Stimulated activated CD4-positive, alpha-beta T cell treated with anti-CD3 and anti-CD28 coated beads, Interleukin-15, amount 100 ng/mL, for 48 hours (primary cell): Measurements from ENCODE around the gene FGD4.
A peak's percentile ranks its signal among the peaks of the same experiment; 100 is the strongest.

Source experiments
- DNase-seq, 2 donors: peaks; one replicate each; pipeline ENCODE4 v3.0.0-alpha.2; 2020; ENCODE audit warnings: low read depth in 2 of 2

The FGD4 gene

DNA sequence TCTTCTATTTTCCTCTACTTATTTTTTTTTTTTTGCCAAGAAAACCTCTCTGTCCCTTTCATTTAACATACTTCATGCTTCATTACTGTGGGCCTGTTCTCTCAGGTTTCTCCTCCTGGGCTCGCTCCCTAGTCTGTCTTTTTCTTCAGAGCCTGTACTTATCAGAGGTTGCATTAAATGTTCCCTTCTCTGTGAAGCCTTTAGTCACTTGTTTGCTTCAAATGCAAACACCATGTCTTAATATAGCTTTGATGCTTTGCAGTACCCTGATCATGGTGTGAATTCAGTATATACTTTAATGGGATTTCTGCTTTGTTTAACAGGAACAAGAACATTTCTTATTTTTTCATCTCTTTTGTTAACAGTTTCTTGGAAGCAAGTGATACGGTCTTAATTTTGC lies 207.1 kb downstream of the FGD4 start:
- DNase-seq = no peak

DNA sequence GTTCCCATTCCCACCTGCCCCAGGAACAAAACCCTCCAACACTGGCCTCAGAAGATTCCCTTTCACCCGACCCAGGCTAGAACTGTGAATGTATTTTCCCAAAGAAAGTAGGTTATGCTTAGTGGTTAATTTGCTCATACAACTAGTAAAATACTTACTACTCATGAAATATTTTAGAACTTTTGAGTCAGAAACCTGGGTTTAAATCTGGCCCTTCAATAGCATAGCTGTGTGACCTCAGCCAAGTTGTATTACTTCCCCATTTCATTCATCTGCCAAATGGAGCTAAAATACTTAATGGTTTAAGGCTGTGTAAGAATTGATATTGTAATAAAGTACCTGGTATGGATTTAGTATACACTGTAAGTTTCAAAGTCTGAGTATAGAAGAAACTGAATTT lies 210.6 kb downstream of the FGD4 start:
- DNase-seq = no peak

DNA sequence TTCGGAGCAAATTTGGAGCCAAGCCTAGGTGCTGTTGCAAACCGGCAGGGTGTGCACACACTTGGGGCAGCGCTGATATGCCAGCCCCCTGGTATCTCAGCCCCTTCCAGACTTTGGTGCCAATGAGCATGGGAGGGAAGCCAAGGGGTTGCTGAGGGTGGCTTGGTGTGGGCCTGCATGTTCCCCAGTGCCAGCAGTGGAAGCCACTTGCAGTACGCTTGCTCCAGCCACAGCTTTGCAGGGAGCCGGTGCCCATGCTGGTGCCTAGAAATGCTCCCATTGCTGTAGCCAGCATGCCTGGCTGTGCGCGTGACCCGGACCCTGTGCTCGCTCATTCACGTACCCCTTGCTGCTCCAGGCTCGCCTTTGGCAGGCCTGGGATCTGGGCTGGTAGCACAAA lies 212.6 kb downstream of the FGD4 start:
- no peak for DNase-seq

DNA sequence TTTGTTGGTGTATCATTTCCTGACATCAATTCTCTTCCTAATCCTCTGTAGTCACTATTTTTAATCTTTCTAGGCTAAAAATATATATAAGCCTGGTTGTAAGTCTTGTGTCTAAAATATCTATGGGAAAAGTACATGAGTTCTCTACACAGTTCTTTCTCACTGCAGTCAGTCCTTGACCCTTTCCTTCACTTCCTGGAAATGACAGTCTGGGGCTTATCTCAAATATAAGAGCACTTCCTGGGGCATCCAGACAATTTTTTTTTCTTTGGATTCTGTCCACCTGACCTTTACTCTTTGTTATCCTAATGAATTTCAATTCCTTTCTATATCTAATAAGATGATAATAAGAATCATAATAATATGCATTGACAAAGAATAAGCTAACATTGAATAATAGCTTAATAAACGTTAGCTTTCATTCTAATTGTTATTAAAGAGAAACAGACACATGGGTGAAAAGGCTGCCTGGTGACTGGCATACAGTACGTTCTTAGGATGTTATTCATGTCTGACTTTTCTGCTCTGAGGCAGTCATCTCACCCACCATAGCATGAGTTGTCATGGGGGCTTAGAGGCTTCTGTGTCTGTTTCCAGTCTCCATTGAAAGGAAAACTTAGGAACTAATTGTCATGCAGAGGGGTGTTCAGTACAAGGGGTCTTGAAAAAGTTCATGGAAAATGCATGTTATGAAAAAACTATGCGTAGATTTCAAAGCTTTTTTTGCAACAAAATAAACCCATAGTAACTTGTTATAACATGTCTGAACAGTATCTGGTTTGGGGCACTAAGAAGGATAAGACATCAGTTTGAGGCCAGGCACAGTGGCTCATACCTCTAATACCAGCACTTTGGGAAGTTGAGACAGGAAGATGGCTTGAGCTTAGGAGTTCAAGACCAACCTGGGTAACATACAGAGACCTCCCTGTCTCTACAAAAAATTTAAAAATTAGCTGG lies 213.6 kb downstream of the FGD4 start:
- DNase-seq = no peak

DNA sequence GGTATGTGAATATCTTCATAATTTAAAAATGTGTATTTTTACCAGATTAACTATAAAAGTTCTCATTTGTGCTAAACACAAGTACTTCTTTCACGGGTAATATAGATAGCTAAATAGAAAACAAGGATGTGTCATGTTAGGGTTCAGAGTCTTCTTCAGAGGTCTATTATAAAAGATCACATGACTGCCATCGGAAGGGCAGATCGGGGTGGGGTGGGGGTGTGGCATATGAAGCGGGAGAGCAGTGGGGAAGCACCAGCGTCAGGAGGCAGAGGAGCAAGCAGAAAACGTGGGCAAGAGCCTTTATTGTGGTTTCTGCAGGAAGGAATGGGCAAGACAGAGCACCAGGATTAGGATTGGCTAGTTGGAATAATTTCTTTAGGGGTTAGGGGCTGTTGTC lies 216.1 kb downstream of the FGD4 start:
- DNase-seq = no peak

DNA sequence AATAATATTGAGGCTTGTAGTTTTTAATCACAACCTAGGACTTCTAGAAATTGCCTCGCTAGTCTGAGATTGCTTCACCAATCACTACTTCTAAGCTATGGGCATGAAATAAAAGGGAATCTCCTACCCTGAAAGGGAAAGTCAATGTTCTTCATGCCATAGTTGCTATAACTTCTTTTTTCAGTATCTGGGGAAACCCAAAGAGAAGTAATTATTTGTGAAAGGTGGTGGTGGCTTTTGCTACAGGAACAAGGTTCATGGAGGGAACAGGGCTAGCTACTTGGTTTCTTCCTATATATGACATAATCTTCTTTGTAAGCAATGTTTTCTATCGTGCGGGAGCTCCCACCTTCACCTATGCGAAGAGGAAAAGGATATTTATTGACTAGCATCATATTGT lies 218.2 kb downstream of the FGD4 start:
- DNase-seq = no peak

DNA sequence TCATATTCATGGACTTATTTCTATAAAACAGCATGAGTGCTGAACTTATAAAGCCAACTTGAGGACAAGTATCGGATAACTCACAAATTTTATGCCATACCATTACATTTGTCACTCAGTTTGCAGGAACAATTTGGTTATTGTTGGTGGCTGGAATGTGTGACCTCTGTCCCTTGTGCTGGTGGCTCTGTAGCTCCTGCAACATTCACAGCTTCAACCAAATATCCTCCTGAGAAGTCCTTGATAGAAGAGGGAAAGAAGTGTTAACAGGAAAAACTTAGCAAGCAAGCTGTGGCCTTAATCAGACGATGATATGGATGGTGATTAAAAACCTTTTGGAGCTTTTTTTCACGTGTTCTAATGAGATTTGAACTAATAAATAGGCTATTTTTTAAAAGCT lies 218.8 kb downstream of the FGD4 start:
- DNase-seq = no peak

DNA sequence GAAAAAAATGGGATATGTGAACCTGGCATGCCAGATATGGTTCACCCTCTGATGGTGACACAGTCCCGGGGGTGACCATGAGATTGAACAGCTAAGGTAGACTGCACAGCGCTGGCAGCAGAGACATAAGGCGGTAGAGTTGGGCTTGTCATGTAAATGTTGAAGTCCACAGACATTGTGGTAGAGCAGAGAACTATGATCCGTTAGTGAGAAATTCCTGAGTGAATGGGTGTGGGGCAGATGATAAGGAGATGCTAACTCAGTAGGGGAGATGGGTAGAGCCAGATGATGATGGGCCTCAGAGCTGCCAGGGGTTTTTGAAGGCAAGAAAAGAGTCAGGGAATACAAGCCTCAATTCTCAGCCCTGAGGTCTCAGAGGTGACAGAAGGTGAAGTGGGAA lies 228.6 kb downstream of the FGD4 start:
- DNase-seq = no peak

DNA sequence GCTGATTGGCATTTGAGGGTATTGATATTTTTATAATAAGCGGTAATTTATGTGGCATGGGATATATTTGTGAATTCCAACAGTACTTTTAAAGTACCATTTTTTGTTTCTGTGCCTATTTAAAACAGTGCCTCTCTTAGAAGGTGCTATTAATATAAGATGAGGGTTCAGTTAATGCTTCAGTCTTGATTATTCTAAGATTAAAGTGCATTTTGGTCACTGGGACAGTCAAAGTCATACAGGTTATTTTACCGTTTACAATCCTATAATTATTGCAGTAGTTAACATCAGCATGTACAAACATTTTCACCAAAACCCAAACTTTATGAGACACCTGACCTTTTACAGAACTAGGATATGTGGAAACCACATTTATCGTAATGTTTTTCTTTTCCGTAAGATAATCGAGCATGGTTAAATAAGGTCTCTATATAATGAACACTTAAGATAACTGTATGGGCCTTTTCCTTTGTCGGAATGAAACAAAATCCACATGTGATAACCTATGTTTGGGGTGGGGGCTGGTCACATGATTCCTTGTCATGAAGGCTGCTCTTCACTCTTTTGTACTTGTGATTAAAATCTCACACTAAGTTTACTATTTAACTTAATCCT lies 242.0 kb downstream of the FGD4 start:
- DNase-seq = no peak

DNA sequence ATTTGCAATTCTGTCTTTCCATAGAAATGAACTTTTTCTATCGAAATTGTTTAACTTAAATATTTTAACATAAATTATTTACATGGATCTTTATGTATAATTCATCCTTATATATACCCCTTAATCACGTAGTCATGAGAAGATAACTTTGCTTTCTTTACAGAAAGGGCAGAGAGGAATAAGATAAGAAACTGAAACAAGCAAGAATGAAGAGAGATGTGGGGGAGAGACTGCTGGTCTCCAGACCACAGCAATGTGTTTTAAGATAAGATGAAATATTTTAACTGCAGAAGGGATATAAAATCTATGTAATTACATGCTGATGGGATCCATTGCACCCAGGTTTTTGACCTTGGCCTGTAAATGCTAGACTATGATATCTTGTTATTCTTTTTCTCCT lies 245.1 kb downstream of the FGD4 start:
- DNase-seq = no peak

DNA sequence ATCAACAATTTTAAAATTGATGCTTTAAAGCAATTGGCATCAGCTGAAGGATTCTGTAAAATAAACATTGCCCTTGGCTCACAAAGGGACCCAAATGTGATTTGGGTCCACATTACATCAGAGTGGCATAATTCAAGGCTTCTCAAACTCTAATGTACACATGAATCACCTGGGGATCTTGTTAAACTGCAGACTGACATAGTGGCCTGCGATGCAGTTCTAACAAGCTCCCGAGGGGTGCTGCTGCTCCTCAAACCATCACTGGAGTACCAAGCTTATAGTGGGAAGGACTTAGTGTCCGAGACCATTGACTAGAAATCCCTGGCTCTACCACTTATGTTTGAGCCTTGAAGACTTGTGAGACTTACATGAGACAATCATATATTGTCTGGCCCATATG lies 247.9 kb downstream of the FGD4 start:
- no peak for DNase-seq

DNA sequence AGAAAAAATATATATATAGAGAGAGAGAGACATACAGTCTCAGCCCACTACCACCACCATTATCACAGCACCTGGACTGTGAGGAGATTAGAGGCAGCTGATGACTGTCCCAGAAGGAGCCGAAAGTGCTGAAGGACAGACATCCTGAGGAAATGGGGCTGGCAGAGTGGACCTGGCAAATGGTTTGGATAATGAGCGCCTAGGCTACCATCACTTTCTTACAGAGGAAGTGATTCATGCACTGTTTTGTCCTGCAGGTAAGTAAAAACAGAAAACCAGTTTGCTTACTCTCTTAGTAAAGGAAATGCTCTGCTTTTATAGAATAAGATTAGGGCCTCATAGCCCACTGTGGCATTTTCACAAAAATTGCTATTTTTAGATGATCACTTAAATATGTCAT lies 251.2 kb downstream of the FGD4 start:
- DNase-seq = no peak

DNA sequence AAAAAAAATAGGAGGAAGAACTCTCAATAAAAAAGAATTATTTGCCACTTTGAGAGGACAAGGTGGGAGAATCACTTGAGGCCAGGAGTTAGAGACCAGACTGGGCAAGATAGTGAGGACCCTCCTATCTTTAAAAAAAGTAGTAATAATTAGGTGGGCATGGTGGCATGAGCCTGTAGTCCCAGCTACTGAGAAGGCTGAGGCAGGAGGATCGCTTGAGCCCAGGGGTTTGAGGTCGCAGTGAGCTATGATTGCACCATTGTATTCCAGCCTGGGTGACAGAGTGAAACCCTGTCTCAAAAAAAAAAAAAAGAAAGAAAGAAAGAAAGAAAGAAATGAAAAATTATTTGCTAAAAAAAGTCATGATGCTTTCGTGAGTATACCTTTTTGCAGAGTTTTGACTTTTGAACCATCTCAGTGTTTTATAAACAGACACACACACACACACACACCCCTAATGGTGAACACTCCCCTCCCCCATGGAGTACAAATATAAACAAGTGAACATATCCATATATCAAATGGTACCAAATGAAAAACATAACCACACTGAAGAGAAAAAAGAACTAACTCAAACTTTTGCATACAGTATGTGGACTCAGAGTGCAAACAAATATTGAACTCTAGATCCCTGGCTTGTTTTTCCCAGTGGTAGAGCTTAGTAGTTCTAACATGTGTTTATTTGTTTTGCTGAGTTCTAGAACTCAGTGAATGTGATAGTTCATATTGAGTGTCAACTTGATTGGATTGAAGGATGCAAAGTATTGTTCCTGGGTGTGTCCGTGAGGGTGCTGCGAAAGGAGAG lies 252.0 kb downstream of the FGD4 start:
- DNase-seq = no peak

DNA sequence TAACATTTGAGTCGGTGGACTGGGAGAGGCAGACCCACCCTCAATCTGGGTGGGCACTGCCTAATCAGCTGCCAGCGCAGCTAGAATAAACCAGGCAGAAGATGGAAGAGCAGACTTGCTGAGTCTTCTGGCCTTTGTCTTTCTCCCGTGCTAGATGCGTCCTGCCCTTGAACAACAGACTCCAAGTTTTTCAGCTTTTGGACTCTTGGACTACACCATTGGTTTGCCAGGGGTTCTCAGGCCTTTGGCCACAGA lies 252.5 kb downstream of the FGD4 start:
- no peak for DNase-seq

DNA sequence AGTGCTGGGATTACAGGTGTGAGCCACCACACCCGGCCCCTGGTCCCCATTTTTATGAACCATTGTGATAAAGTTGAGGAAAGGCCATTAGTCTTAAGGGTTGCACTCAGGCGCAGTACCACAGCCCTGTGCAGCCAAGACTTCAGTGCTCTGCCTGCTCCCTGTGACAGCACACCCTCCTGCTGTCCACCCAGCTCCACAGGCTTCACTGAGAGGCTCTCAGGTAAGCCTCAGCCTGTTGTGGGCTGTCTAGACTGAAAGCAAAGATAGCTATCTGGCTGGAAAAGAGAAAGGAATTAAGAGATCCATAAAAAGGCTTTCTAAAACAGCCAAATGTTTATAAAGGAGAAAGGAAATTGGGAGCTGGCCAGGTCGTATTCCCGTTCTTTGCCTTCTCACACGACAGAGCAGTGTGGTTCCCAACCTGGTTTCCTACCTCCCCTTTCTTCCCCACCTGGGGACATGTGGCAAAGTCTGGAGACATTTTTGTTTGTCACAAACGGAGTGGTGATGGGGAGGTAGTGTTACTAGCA lies 260.6 kb downstream of the FGD4 start:
- DNase-seq = no peak

DNA sequence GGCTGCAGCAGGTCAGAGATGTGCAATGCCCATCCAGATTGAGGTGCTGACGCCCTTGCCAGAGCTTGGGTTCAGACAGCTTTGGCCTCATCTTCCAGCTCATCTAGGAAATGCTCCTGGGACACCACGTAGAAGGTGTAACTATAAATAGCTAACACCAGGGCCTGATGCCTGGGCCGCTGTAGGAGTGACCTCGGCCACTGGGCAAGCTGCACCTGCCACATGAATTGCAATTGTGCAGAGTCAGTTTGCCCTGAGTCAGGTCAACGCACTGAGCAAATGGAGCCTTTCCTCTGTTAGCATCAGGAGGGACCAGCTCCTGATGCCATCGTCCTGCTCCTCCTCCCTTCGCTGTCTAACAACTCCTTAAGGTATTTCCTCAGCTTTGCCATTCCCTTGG lies 262.3 kb downstream of the FGD4 start:
- DNase-seq = no peak

DNA sequence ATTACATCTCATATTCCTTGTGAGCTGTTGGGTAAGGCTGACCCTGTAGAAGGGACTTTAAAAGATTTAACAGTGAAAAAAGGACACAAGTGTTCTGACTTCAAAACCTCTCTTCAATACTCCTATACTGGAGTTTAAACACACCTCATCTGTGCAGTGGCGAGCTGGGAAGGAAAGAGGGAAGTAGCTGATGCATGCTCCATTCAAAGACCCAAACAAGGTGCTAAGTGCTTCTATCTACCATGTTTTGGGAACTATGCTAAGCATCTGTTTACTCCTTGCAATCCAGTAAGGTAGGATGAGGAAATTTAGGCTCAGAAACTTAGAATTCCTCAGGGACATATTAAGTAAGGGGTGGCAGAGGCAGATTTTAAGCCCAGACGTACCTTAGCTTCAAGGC lies 263.3 kb downstream of the FGD4 start:
- no peak for DNase-seq

DNA sequence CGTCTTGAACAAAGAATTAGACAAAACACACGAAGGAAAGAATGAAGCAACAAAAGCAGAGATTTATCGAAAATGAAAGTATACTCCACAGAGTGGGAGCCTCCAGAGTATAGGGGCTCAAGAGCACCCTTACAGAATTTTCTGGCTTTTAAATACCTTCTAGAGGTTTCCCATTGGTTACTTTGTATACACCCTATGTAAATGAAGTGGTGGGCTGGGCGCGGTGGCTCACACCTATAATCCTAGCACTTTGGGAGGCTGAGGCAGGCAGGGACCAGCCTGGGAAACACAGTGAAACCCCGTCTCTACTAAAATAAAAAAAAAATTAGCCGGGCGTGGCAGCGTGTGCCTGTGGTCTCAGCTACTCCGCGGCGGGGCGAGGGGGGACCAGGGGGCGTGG lies 266.7 kb downstream of the FGD4 start:
- DNase-seq = no peak

DNA sequence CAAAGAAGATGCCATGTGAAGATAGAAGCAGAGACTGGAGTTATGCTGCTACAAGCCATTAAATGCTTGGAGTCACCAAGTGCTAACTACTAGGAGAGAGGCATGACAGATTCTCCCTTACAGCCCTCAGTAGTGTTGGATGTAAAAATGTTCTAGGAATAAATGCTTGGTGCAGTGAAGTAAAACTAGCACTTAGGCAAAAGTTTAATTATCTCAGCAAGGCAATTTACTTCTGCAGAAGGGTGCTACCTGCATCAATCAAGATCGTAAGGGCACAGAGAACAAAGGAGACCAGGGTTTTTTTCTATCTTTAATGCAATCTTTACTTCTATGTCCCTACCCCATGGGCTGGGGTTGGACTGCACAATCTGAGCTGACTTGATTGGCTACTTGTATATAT lies 270.2 kb downstream of the FGD4 start:
- DNase-seq = no peak

DNA sequence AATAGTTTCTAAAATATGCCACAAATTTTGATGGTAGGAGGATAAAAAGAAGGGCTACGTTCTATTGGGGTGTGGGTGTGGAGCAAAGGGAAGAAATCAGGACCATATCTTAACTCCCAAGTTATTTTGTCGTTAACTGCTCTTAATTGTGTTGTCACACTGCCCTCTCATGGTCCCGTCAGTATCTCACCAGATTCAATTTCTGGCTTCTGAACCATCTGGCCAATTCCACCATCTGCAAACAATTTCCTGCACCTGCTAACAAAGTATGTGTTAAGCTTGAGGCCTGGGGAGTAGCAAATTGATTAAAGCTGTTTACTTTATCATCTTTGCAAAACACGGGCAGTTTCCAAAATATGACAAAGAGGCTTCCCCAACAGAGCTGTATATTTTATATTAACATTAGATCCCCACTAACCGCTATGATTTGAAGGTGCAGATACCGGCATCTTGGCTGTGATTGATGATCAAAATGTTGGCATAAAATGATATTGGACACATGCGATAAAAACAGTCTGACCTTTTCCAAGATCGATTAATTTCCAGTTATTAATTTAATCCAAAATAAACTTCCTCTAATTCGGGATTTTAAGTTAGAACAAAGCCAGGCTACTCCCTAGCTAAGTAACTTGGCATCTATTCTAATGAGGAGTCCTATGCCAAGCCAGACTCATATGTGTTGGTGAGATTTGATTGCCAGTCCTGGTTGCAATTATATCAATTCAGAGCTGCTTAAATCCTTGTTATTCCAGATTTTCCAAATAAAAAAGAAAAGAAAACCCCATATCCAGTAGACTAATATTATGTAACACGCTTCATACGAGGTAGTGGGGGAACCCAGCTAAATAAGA lies 272.8 kb downstream of the FGD4 start:
- no peak for DNase-seq

DNA sequence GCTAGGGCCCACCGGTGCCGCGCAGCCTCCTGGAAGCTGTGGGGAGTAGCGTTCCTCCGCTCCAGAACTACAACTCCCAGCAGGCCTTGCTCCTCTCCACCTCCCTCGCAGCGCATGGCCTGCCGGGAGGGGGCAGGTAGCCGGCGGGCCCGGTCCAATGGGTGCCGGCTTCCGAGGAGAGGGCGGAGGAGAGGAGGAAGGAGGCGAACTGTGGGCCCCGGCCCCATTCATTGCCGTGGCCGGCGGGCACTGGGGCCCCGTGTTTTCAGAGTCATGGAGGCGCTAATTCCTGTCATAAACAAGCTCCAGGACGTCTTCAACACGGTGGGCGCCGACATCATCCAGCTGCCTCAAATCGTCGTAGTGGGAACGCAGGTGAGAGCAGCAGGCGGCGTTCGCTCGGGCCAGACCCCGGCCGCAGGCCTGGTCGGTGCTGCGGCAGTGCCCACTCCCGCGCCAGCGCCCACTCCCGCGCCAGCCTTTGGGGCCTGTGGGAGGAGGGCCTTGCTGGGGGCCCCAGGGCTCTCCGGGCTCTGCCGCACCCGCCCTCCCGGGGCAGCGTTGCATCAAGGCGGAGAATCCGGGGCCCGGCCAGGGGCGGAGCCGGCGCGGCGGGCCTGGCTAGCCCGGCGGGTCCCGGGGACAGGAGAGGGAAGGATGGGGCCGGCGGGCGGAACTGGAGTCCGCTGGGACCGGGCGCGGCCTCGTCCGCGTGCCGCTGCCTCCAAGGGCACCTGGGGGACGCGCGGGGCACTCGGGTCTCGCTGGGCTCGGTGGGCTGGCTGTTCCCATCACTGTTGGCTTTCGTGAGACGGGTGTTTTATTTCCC lies 279.9 kb downstream of the FGD4 start, which contains the start of gene DNM1L:
DNM1L (plus strand) TSS at position 211 of the 829 bp plus-strand sequence; CDS start at position 274, 63 bp downstream.
- peak; percentile 85 to 90 for DNase-seq
